ENCODE data around the gene STXBP5. TPM values are rescaled to one million over a fixed set of nuclear protein-coding genes. Genes with fewer than 3 reads are reported as not detected.

STXBP5 gene
- total and polyA plus RNA-seq, 2 donors (not counting 1 experiment from before 2014, with no cell fraction given) = 4.6 to 24.1 TPM

- intact Hi-C loops (cut with micrococcal nuclease) = no loop called here
- Mint-ChIP-seq H3K9me3 (ENCODE audit: insufficient read depth) (no peaks in the 10 kb centered on the region), H3K4me1 (no peaks in the 10 kb centered on the region), H3K27me3 (no peaks in the 10 kb centered on the region), H3K27ac (no peak overlapping the region), H3K4me3 (no peak overlapping the region)
- H3K27me3 ChIP-seq (replicated peaks in 1 of 4; ENCODE audit: control extremely low read depth in 1 of 4, control insufficient read depth in 3 of 4, insufficient read depth in 4 of 4, low read length in 3 of 4) = no peaks in the 10 kb centered on the region
- no peaks in the 10 kb centered on the region for H3K36me3 ChIP-seq (replicated peaks in 1 of 2; ENCODE audit: control extremely low read depth in 1 of 2, control insufficient read depth in 1 of 2, extremely low read depth in 1 of 2, insufficient read depth in 2 of 2, low read length in 1 of 2)
- no peaks in the 10 kb centered on the region for H3K4me1 ChIP-seq (ENCODE audit: control insufficient read depth in 2 of 2, insufficient read depth in 2 of 2, low read length in 2 of 2)
- H3K4me3 ChIP-seq (ENCODE audit: control extremely low read depth in 1 of 5, extremely low read depth in 1 of 5, insufficient read depth in 1 of 5, low read depth in 2 of 5, low read length in 4 of 5) = no peak overlapping the region
- H3K4me2 ChIP-seq (replicated peaks; ENCODE audit: low read depth, low read length, poor library complexity, severe bottlenecking) = no peak overlapping the region
- no peak overlapping the region for H3K9ac ChIP-seq (ENCODE audit: low read length)
- WGBS (ENCODE audit: insufficient coverage) = no CpG with 5 or more reads among the region's 5 CpGs
- ChIA-PET CTCF (no interaction called here), POLR2A (no interaction called here)
- H3K9me3 ChIP-seq (ENCODE audit: control extremely low read depth in 1 of 3, control insufficient read depth in 2 of 3, insufficient read depth in 1 of 3, low read length in 2 of 3) = no peaks in the 10 kb centered on the region
- no peaks in the 10 kb centered on the region for H4K20me1 ChIP-seq (ENCODE audit: control insufficient read depth, insufficient read depth, low read length, poor library complexity, severe bottlenecking)
- no peak overlapping the region for H2AFZ ChIP-seq (ENCODE audit: insufficient read depth, low read depth, low read length, poor library complexity, severe bottlenecking)
- TF ChIP-seq EZH2 (IDR thresholded peaks at IDR 0.05; ENCODE audit: borderline replicate concordance, insufficient read depth, low read depth, low read length, poor library complexity, severe bottlenecking) (no peak), CTCF (IDR thresholded peaks at IDR 0.05) (no peak)
- DNase-seq (no peak), ATAC-seq (ENCODE audit: low read depth) (no peak)
- H3K27ac ChIP-seq (ENCODE audit: low read length in 2 of 2) = no peak overlapping the region
- H3K79me2 ChIP-seq (ENCODE audit: control insufficient read depth, insufficient read depth, low read length) = no peaks in the 10 kb centered on the region
Observed at GRCh38 chr6:147173140-147173539, 31.1 kb upstream of the STXBP5 start.

- Histone ChIP-seq H2AFZ (ENCODE audit: insufficient read depth, low read depth, low read length, poor library complexity, severe bottlenecking) (no peak overlapping the region), H4K20me1 (ENCODE audit: control insufficient read depth, insufficient read depth, low read length, poor library complexity, severe bottlenecking) (no peaks in the 10 kb centered on the region), H3K9ac (ENCODE audit: low read length) (no peak overlapping the region), H3K27me3 (replicated peaks in 1 of 4; ENCODE audit: control extremely low read depth in 1 of 4, control insufficient read depth in 3 of 4, insufficient read depth in 4 of 4, low read length in 3 of 4) (no peaks in the 10 kb centered on the region), H3K4me2 (replicated peaks; ENCODE audit: low read depth, low read length, poor library complexity, severe bottlenecking) (no peak overlapping the region), H3K4me1 (ENCODE audit: control insufficient read depth in 2 of 2, insufficient read depth in 2 of 2, low read length in 2 of 2) (no peaks in the 10 kb centered on the region), H3K79me2 (ENCODE audit: control insufficient read depth, insufficient read depth, low read length) (no peaks in the 10 kb centered on the region), H3K27ac (ENCODE audit: low read length in 2 of 2) (no peak overlapping the region), H3K36me3 (replicated peaks in 1 of 2; ENCODE audit: control extremely low read depth in 1 of 2, control insufficient read depth in 1 of 2, extremely low read depth in 1 of 2, insufficient read depth in 2 of 2, low read length in 1 of 2) (no peaks in the 10 kb centered on the region), H3K4me3 (ENCODE audit: control extremely low read depth in 1 of 5, extremely low read depth in 1 of 5, insufficient read depth in 1 of 5, low read depth in 2 of 5, low read length in 4 of 5) (no peak overlapping the region), H3K9me3 (ENCODE audit: control extremely low read depth in 1 of 3, control insufficient read depth in 2 of 3, insufficient read depth in 1 of 3, low read length in 2 of 3) (no peaks in the 10 kb centered on the region)
- peaks cover 3% of the 10 kb centered on the region for H3K27me3 Mint-ChIP-seq
- DNase-seq (no peak), ATAC-seq (ENCODE audit: low read depth) (no peak)
- WGBS (ENCODE audit: insufficient coverage) = no CpG with 5 or more reads among the region's 3 CpGs
- no peak overlapping the region for H3K27ac Mint-ChIP-seq
- no peak for TF ChIP-seq CTCF (IDR thresholded peaks at IDR 0.05)
- ChIA-PET CTCF (no interaction called here), POLR2A (no interaction called here)
- no peak overlapping the region for H3K4me3 Mint-ChIP-seq
- intact Hi-C loops (cut with micrococcal nuclease) = no loop called here
- no peaks in the 10 kb centered on the region for H3K4me1 Mint-ChIP-seq
- no peaks in the 10 kb centered on the region for H3K9me3 Mint-ChIP-seq (ENCODE audit: insufficient read depth)
Observed at GRCh38 chr6:147173675-147174308, 30.4 kb upstream of the STXBP5 start.
